ENCODE measurements around the gene GULP1.

DNA sequence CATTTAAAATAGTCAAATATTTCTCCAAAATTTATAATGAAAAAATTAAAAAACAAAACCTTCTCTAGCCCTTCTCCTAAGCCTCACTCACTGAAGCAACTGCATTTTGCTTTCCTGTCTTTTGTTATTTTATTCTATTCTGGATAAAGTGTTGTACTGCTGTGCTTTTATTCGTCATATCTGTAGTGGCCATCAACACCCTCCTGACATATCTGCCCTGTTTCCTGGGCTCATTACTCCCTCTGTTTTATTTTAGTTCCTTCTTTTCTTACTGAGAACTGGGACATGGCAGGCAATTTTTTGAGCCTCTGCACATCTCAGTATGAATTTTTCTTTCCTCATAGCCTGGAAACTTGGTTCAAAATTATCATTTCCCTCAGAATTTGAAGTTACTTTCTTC lies 224.2 kb downstream of the GULP1 start:
- TF ChIP-seq, protein P1, sequence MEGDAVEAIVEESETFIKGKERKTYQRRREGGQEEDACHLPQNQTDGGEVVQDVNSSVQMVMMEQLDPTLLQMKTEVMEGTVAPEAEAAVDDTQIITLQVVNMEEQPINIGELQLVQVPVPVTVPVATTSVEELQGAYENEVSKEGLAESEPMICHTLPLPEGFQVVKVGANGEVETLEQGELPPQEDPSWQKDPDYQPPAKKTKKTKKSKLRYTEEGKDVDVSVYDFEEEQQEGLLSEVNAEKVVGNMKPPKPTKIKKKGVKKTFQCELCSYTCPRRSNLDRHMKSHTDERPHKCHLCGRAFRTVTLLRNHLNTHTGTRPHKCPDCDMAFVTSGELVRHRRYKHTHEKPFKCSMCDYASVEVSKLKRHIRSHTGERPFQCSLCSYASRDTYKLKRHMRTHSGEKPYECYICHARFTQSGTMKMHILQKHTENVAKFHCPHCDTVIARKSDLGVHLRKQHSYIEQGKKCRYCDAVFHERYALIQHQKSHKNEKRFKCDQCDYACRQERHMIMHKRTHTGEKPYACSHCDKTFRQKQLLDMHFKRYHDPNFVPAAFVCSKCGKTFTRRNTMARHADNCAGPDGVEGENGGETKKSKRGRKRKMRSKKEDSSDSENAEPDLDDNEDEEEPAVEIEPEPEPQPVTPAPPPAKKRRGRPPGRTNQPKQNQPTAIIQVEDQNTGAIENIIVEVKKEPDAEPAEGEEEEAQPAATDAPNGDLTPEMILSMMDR (IDR thresholded peaks at IDR 0.05): no peak
- no peak for TF ChIP-seq POLR2A (IDR thresholded peaks at IDR 0.05)
